CMK (cell line): Measurements from ENCODE around the gene COLEC12.
"Not testable (repeated sequence)": the region's sequence is repeated elsewhere in the genome, so short reads cannot be mapped to it uniquely, and the experiment has no call there.

Experiments used
- DNase-seq: peaks from one replicate; pipeline ENCODE4 v3.0.0-alpha.2; 2010; ENCODE audit warnings: low read depth

COLEC12 gene

DNA sequence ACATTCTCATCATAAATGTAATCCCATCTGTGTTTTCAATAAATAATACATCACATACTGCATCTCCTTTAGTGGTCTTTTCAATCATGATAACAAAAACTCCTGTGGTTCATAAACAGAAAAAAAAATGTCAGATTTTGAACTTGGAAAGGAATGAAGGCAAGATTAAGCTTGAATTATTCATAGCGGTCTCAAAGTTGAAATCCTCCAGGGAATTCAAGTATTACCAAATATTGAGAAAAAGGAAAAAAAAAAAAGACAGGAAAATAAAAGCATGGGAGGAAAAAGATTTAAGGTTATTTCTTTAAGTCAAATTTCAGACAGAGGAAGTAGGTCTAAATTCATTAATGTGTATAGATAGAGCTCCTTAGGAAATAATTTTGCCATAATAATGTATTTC, 92.1 kb downstream of the COLEC12 start:
- DNase-seq: no peak

- no peak for DNase-seq
These were observed 92.8 kb downstream of the COLEC12 start for GRCh38 chr18:407626-408224.

DNA sequence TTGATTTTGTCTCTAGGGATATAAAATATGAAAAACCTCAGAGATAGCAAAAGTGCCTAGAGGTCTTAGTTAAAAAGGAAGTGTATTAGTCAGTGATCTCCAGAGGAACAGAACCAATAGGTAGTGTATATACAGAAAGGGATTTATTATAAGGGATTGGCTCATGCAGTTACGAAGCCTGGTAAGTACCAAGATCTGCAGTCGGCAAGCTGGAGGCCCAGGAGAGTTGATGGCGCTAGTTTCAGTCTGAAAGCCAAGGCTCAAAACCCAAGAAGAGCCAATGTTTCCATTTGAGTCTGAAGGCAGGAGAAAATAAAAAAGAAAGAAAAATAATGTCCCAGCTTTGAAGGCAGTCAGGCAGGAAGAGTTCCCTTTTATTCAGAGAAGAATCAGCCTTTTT, 93.3 kb downstream of the COLEC12 start:
- no peak for DNase-seq

DNA sequence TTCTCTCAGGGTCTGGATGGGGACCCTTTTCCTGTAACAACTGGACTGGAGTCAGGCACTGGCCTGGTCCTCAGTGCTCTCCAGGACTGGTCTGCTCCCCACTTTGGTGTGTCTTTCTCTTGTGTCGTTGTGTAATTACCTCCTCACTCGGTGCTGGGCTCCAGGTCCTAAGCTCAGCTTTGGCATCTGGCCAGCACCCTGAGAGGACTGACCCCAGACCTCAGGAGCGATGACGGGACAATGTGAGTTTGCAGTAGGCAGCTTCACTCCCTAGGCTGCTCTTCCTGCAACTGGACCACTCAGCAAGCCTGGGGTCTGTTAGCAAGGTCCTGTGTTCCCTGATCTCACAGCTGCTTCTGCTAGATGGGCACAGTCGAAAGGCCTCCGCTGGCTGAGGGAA, 93.8 kb downstream of the COLEC12 start:
- no peak for DNase-seq

GRCh38 chr18:405006-405405, 95.5 kb downstream of the COLEC12 start:
- DNase-seq: not testable (repeated sequence)

- DNase-seq: no peak
These were observed 96.4 kb downstream of the COLEC12 start for GRCh38 chr18:404061-404636.

- no peak for DNase-seq
These were observed 98.4 kb downstream of the COLEC12 start for GRCh38 chr18:402129-402528.

DNA sequence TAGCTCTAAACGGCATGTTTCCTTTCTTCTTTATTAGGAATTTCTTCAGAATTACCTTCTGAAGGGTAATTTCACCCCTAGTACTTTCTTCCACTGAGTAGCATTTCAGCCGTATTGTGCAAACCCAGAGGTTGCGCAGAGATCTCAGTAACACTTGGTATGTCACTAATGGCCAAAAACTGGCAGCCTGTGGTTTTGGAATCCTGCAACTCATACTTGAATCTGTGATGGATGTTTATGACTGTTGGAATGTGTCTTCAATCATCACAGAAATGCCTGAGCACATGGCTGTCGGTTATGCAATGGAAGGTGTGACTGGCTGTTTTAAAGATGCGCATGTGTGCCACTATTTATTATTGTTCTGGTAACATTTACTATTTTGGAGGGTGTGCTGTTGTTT, 100.0 kb downstream of the COLEC12 start:
- no peak for DNase-seq

DNA sequence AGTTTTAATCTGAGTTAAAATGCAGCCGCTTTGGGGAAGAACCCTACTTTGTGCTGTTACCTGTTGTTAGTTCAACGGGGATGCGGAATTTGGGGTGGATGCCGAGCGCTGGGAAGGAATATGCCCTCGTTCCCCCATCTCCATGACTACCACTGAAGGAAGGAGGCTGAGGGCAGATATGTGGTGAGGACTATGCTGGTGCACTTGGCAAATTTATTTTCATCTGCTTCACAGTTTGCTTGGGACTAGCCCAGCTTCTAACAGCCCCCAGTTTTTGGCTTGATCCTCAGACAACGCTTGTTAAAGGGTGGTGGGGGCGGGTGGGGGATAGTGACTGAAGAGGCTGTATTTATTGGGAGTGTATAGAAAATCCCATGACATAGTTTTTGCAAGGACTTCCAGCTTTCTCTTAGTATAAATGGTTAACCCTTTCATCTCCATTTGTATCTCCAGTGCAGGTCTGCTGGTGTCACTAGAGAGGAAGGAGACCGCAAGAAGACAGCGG, 100.8 kb downstream of the COLEC12 start:
- no peak for DNase-seq

DNA sequence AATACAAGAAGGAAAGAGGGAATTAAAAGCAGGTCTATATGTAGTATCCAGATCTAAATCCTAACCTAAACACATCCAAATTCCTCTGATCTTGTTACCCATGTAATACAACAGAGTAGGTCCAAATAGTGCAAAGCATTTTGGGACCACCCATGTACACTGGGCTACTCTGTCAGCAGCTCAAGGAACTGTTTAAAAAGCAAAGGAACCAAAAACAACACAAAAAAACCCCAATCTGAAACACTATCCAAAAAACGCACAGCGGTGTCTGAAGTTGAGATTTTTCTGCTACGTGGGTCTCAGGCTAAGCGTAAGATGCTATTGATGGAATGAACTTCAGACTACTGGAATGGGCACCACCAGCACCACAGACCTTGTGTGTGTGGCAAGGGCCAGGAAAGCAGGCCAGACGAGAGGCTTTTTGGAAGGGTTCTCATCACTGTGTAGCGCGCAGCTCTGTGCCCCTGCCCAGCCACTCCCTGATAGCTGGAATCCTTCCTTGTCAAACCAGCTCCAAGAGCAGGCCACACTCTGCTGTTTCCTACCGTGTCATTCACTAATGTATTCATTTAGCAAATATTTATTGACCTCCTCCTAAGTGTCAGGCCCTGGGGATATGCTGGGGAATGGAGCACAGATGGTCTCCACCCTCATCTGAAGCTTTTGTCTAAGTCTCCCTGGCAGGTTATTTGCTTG, 101.4 kb downstream of the COLEC12 start:
- no peak for DNase-seq

DNA sequence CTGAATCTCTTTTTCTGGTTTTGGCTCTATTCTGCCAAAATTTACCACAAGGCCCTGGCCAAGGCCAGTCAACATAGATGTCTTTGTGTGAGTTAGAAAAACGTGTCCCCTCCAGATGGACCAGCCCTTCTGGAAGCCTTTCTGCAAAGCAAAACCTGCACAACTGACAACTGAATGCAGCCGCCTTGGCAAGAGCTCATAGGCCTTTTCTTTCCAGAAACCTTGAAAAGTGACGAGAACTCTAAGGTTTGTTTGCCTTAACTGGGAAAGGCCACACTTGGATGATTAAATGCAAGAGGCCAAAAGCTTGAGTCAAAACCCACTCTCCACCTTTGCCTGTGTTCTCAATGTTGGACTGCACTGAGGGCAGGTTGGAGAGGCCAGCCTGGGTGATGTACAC, 103.9 kb downstream of the COLEC12 start:
- no peak for DNase-seq

DNA sequence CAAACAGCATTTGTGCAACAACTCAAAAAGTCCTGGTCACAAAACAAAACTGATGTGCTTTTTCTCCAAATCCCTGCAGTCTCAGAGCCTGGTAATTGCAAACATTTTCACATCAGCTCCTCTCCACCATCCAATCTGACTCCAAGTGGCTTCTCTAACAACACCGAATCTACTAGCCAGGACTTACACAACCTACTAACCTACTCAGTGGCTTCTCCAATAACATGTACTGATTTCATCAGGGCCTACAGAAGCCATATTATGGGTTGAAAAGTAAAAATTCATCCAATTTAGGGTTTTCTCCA, 104.3 kb downstream of the COLEC12 start:
- DNase-seq: no peak

- DNase-seq: no peak
These were observed 104.8 kb downstream of the COLEC12 start for GRCh38 chr18:395456-396250.

DNA sequence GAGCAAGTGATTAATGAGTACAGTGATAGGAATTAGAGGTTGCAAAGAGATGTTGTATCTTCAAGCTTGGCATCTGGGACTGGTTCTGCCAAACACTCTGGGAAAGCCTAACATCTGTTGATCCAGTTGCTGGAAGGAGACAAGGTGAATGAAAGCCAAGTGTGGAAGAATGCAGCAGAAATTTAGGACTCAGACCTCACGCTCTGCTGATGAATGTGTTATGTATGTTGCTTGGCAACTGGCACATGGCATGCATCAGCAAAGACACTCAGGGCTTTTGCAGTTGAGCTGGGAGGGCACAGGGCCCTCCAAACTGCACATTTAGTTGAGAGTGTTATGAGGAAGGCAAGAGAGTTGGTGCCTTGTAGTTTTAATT, 105.5 kb downstream of the COLEC12 start:
- no peak for DNase-seq

GRCh38 chr18:394262-394986, 106.1 kb downstream of the COLEC12 start:
- no peak for DNase-seq

DNA sequence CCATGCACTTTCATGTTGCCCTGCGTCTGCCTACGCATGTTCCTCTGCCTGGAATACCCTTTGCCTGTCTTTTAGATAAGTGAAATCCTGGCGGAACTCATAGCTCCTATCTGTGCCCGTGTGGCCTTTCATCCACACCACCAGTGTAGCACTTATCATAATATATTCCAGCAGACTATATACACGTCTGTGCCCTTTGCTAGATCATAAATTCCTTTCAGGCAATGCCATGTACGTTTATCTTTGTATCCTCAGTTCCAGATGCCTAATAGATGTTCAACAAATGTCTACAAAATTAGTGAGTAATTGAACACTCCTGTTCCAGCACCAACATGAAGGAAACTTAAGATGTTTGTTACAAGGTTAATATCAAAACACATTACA, 106.9 kb downstream of the COLEC12 start:
- no peak for DNase-seq

DNA sequence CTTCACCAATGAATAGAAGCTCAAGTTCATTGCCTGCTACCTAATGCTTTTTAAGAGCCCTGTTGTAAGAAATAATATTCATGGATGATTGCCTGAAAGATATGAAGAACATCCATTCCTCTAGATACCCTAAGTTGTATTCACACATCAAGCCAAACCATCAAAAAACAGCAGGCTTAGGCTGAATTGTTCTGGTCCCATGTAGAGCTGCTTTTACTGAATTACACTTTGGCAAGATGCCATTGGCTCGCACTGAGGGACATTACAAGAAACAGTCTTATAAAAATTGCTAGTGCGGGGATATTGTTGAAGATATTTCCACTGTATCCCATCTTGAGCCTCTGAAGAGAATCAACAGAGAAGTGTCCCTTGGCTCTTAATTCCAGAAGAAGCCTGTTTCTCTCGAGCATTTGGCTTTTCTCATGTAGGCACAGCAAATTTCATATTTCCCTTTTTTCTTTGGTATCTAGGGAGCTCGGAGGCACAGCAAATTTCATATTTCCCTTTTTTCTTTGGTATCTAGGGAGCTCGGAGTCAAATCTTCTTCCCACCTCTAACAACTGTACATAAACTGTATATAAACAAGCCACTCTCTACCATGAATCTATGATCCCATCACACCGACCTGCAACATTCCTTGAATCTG, 107.5 kb downstream of the COLEC12 start:
- no peak for DNase-seq

GRCh38 chr18:390741-391478, 109.6 kb downstream of the COLEC12 start:
- no peak for DNase-seq

GRCh38 chr18:389658-390357, 110.7 kb downstream of the COLEC12 start:
- DNase-seq: no peak

GRCh38 chr18:388200-388599, 112.3 kb downstream of the COLEC12 start:
- DNase-seq: no peak
